H1 (cell line): ENCODE measurements around the gene NUP210. TPM values are rescaled to one million over a fixed set of nuclear protein-coding genes. Genes with fewer than 3 reads are reported as not detected.

Experiments
- CTCF ChIA-PET: fragments of 300-600 bp; sonication (Branson Sonifier 250); formaldehyde crosslinking; loops from one replicate; lab custom pipeline; 2021; ENCODE audit not compliant: partially characterized antibody; lab: Charles Lee
- POLR2A ChIA-PET: fragments of 300-600 bp; sonication (Branson Sonifier 250); formaldehyde crosslinking; loops from one replicate; lab custom pipeline; 2021; ENCODE audit warnings: inconsistent platforms; ENCODE audit not compliant: partially characterized antibody; lab: Charles Lee
- DNase-seq, 2 experiments: peaks; one replicate each; pipeline versions ENCODE4 v3.0.0 to v3.0.0-alpha.2; 2010 to 2022; ENCODE audit warnings: low spot score in 2 of 2, low read depth in 1 of 2, mixed read lengths in 1 of 2
- FAIRE-seq: peaks from 2 replicates; lab custom pipeline; 2011; peaks lifted over from hg19 to GRCh38; lab: Jason Lieb, UNC
- H2AFZ ChIP-seq: 2 replicates; pipeline ENCODE4 v1.8.1; 2012; ENCODE audit warnings: low read length, inconsistent platforms
- H2AK5ac ChIP-seq: 2 replicates; pipeline ENCODE4 v1.6.1; 2013; ENCODE audit warnings: low read depth, low read length
- H2BK120ac ChIP-seq: replicated peaks from 2 replicates; pipeline ENCODE3; 2013; ENCODE audit warnings: low read depth, low read length, inconsistent platforms
- H2BK12ac ChIP-seq: 2 replicates; pipeline ENCODE4 v1.6.1; 2013; ENCODE audit warnings: low read depth, low read length
- H2BK15ac ChIP-seq: 2 replicates; pipeline ENCODE4 v1.6.1; 2013; ENCODE audit warnings: low read length
- H2BK20ac ChIP-seq: 2 replicates; pipeline ENCODE4 v1.6.1; 2013; ENCODE audit warnings: low read length
- H2BK5ac ChIP-seq: 2 replicates; pipeline ENCODE4 v1.6.1; 2013; ENCODE audit warnings: low read depth, low read length
- H3K14ac ChIP-seq: 2 replicates; pipeline ENCODE4 v1.6.1; 2013; ENCODE audit warnings: inconsistent platforms; ENCODE audit not compliant: insufficient read length
- H3K18ac ChIP-seq: 2 replicates; pipeline ENCODE4 v1.6.1; 2013; ENCODE audit warnings: low read length; ENCODE audit errors: extremely low read depth
- H3K23ac ChIP-seq: 2 replicates; pipeline ENCODE4 v1.6.1; 2013; ENCODE audit warnings: inconsistent platforms; ENCODE audit not compliant: insufficient read length
- H3K23me2 ChIP-seq: 2 replicates; pipeline ENCODE4 v1.6.1; 2013; ENCODE audit warnings: low read depth, low read length
- H3K27ac ChIP-seq: 2 replicates; pipeline ENCODE4 v1.6.1; 2011; ENCODE audit warnings: low read depth, low read length, inconsistent platforms
- H3K27me3 ChIP-seq, 4 experiments: replicated peaks in 1 of 4; 1 replicate in 1 of 4; 2 replicates in 3 of 4; pipeline versions ENCODE4 v1.6.1 to v1.8.1; 2011 to 2013; ENCODE audit warnings: low read length in 3 of 4, mild to moderate bottlenecking in 3 of 4, inconsistent platforms in 2 of 4, mixed read lengths in 2 of 4, moderate library complexity in 1 of 4; ENCODE audit not compliant: control insufficient read depth in 3 of 4, insufficient read depth in 3 of 4; ENCODE audit errors: extremely low read depth in 1 of 4
- H3K36me3 ChIP-seq, 4 experiments: 2 replicates each; pipeline versions ENCODE4 v1.6.1 to v1.8.1; 2011 to 2013; ENCODE audit warnings: mild to moderate bottlenecking in 4 of 4, low read length in 3 of 4, moderate library complexity in 2 of 4, control low read depth in 1 of 4, inconsistent platforms in 1 of 4; ENCODE audit not compliant: insufficient read depth in 4 of 4, control insufficient read depth in 2 of 4
- H3K4ac ChIP-seq: replicated peaks from 2 replicates; pipeline ENCODE3; 2013; ENCODE audit warnings: low read length, low read depth, mixed read lengths, inconsistent platforms; ENCODE audit not compliant: insufficient read length
- H3K4me1 ChIP-seq, 4 experiments: replicated peaks in 1 of 4; 1 replicate in 1 of 4; 2 replicates in 3 of 4; pipeline versions ENCODE4 v1.6.1 to v1.8.1; 2011 to 2013; ENCODE audit warnings: low read length in 3 of 4, inconsistent platforms in 2 of 4, mixed read lengths in 1 of 4; ENCODE audit not compliant: insufficient read depth in 4 of 4, control insufficient read depth in 3 of 4
- H3K4me2 ChIP-seq, 2 experiments: 2 replicates each; pipeline versions ENCODE4 v1.6.1 to v1.8.1; 2011 to 2013; ENCODE audit warnings: low read depth in 2 of 2, low read length in 2 of 2, control low read depth in 1 of 2, inconsistent platforms in 1 of 2, mild to moderate bottlenecking in 1 of 2; ENCODE audit not compliant: insufficient read depth in 1 of 2
- H3K4me3 ChIP-seq, 4 experiments: fragments of 200-600, 300-600 bp in 1 of 4; sonication (generic), shearing (Covaris generic), sonication (Bioruptor Twin) in 1 of 4; 2 replicates each; pipeline versions ENCODE4 v1.5.1 to v1.8.1; 2011 to 2016; ENCODE audit warnings: low read length in 4 of 4, low read depth in 3 of 4, control low read depth in 2 of 4, inconsistent platforms in 2 of 4, mild to moderate bottlenecking in 2 of 4, mixed read lengths in 1 of 4, moderate library complexity in 1 of 4; ENCODE audit not compliant: insufficient read depth in 2 of 4; ENCODE audit errors: extremely low read depth in 1 of 4
- H3K56ac ChIP-seq: replicated peaks from 2 replicates; pipeline ENCODE3; 2013; ENCODE audit warnings: low read depth, mild to moderate bottlenecking, mixed read lengths, low read length, inconsistent platforms; ENCODE audit not compliant: insufficient read length
- H3K79me1 ChIP-seq: 2 replicates; pipeline ENCODE4 v1.6.1; 2013; ENCODE audit warnings: low read depth, low read length, control low read depth
- H3K79me2 ChIP-seq, 2 experiments: 2 replicates each; pipeline versions ENCODE4 v1.6.1 to v1.8.1; 2012 to 2013; ENCODE audit warnings: low read length in 2 of 2, mild to moderate bottlenecking in 2 of 2, inconsistent platforms in 1 of 2; ENCODE audit not compliant: insufficient read depth in 2 of 2, control insufficient read depth in 1 of 2
- H3K9ac ChIP-seq, 4 experiments: replicated peaks in 1 of 4; 1 replicate in 1 of 4; 2 replicates in 3 of 4; pipeline versions ENCODE4 v1.6.1 to v1.8.1; 2011 to 2013; ENCODE audit warnings: low read depth in 3 of 4, low read length in 3 of 4, control low read depth in 2 of 4, mild to moderate bottlenecking in 2 of 4, moderate library complexity in 2 of 4, inconsistent platforms in 1 of 4; ENCODE audit errors: extremely low read depth in 1 of 4
- H3K9me3 ChIP-seq, 2 experiments: 2 replicates each; pipeline versions ENCODE4 v1.6.1 to v1.8.1; 2012 to 2013; ENCODE audit warnings: mild to moderate bottlenecking in 2 of 2, moderate library complexity in 2 of 2, control low read depth in 1 of 2, inconsistent platforms in 1 of 2, low read depth in 1 of 2, low read length in 1 of 2, mixed read lengths in 1 of 2; ENCODE audit not compliant: insufficient read depth in 2 of 2
- H4K20me1 ChIP-seq, 2 experiments: replicated peaks in 1 of 2; 2 replicates each; pipeline versions ENCODE3 to v1.8.1; 2011 to 2013; ENCODE audit warnings: inconsistent platforms in 2 of 2, low read length in 2 of 2, mild to moderate bottlenecking in 1 of 2; ENCODE audit not compliant: insufficient read depth in 2 of 2, control insufficient read depth in 1 of 2
- H4K5ac ChIP-seq: 2 replicates; pipeline ENCODE4 v1.6.1; 2013; ENCODE audit warnings: low read length, low read depth, mixed read lengths, inconsistent platforms; ENCODE audit not compliant: insufficient read length
- H4K8ac ChIP-seq: 2 replicates; pipeline ENCODE4 v1.8.0; 2013; ENCODE audit warnings: mild to moderate bottlenecking, moderate library complexity, low read length, inconsistent platforms; ENCODE audit not compliant: insufficient read depth; ENCODE audit errors: extremely low read depth
- H4K91ac ChIP-seq: replicated peaks from 2 replicates; pipeline ENCODE3; 2013; ENCODE audit warnings: low read length, mixed read lengths, inconsistent platforms; ENCODE audit not compliant: insufficient read length
- BRCA1 ChIP-seq: IDR thresholded peaks from 2 replicates; pipeline ENCODE4 v1.6.1; 2012; ENCODE audit warnings: low read depth, low read length, improper control_type of control experiment
- CREB1 ChIP-seq: IDR thresholded peaks from 2 replicates; pipeline ENCODE4 v1.6.1; 2012; ENCODE audit warnings: inconsistent platforms
- CTBP2 ChIP-seq: IDR thresholded peaks from 2 replicates; pipeline ENCODE4 v1.7.0; 2011; ENCODE audit warnings: borderline replicate concordance, mild to moderate bottlenecking, moderate library complexity, mixed read lengths, low read length; ENCODE audit not compliant: insufficient read depth, insufficient read length
- JUN ChIP-seq: IDR thresholded peaks from 2 replicates; pipeline ENCODE4 v1.6.1; 2011; ENCODE audit warnings: low read depth, mild to moderate bottlenecking, improper control_type of control experiment, low read length
- RFX5 ChIP-seq: IDR thresholded peaks from 2 replicates; pipeline ENCODE4 v1.6.1; 2011; ENCODE audit warnings: low read depth, low read length, improper control_type of control experiment, borderline replicate concordance
- SIN3A ChIP-seq, 2 experiments: IDR thresholded peaks in 1 of 2; conservative IDR thresholded peaks in 1 of 2; 2 replicates each; pipeline ENCODE4 v1.6.1; 2011 to 2012; ENCODE audit warnings: low read length in 2 of 2, improper control_type of control experiment in 1 of 2, low read depth in 1 of 2, mild to moderate bottlenecking in 1 of 2
- SP1 ChIP-seq: IDR thresholded peaks from 2 replicates; pipeline ENCODE4 v1.6.1; 2011; ENCODE audit warnings: low read depth, low read length
- SP4 ChIP-seq: IDR thresholded peaks from 2 replicates; pipeline ENCODE4 v1.6.1; 2012; ENCODE audit warnings: low read length, inconsistent platforms
- SRF ChIP-seq: IDR thresholded peaks from 2 replicates; pipeline ENCODE4 v1.6.1; 2011; ENCODE audit warnings: mild to moderate bottlenecking, low read depth, low read length, moderate library complexity
- TAF1 ChIP-seq: IDR thresholded peaks from 2 replicates; pipeline ENCODE4 v1.6.1; 2011; ENCODE audit warnings: mild to moderate bottlenecking, low read depth, low read length
- WGBS, 2 experiments: shearing (Covaris generic) in 1 of 2; methylation state at CpG; one replicate each; pipeline versions ENCODE4 v1.1.6 to v1.1.7; 2013 to 2015; ENCODE audit warnings: low lambda C conversion rate in 2 of 2, mixed read lengths in 2 of 2, inconsistent platforms in 1 of 2, low coverage in 1 of 2, missing lambda C conversion rate in 1 of 2; ENCODE audit not compliant: insufficient replicate concordance in 2 of 2, insufficient coverage in 1 of 2, insufficient read length in 1 of 2; ENCODE audit errors: extremely low coverage in 1 of 2, missing lambda C conversion rate in 1 of 2; 5-methylcytosine and 5-hydroxymethylcytosine counted together
- polyA plus RNA-seq, 7 experiments: library from polyadenylated mRNA; depleted of rRNA in 3 of 7; stranded (reverse) in 5 of 7; unstranded in 2 of 7; fragments of >200 nt in 5 of 7; fragments of 200-250 nt in 2 of 7; gene quantifications; 1 replicate in 5 of 7; 2 replicates in 1 of 7; 4 replicates in 1 of 7; pipeline versions ENCODE4 v1.2.1 to v1.2.3, GENCODE V29; 2011 to 2013; ENCODE audit warnings: missing spikeins in 2 of 7, mixed read lengths in 2 of 7
- total RNA-seq: library from RNA; stranded (reverse); fragmentation: NEBNext Ultra II Directional; extraction: Animal tissue kit (Norgen Biotek cat#: 25700); gene quantifications from 2 replicates; pipeline ENCODE4 v1.2.1, GENCODE V29; 2021
- TF ChIP-seq, protein P1 (sequence below): IDR thresholded peaks from 2 replicates; pipeline ENCODE4 v1.6.1; 2011; ENCODE audit warnings: low read length, improper control_type of control experiment

Gene NUP210
- total and polyA plus RNA-seq, 2 of the 8 experiments (the other 6 are each of a cell fraction or from before 2014, with no cell fraction given): 51.0 to 53.7 TPM

DNA sequence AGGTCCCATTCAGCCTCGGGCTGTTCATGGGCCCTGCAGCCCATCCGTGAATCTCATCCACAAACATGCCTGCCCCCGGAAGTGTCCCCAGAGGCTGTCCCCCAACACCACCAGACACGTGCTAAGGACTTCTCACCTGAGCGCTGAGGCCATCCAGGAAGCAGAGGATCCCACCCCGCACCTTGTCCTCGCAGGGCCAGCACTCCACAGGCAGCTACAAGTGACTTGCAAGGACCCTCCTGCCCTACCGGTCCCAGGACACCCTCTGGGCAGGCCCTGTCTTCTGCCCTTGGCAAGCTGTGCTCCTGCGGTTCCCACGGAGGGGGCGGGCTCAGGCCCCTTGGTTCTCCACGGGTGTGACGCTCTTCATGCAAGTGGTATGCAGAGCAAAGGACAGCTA, 146.0 kb downstream of the NUP210 start:
- POLR2A ChIA-PET: no interaction called here
- Histone ChIP-seq H3K14ac (no peak overlapping the region), H3K56ac (no peak overlapping the region), H3K27ac (no peak overlapping the region), H4K8ac (no peak overlapping the region; the same call in 1 of the 2 replicates), H3K4me2 (no peak overlapping the region), H3K4ac (no peak overlapping the region), H3K36me3 (no peaks in the 10 kb centered on the region), H2BK20ac (no peak overlapping the region), H3K79me1 (no peaks in the 10 kb centered on the region), H3K23ac (no peak overlapping the region), H2AK5ac (no peak overlapping the region), H4K5ac (no peak overlapping the region), H3K9me3 (no peaks in the 10 kb centered on the region), H3K23me2 (no peaks in the 10 kb centered on the region), H3K4me3 (no peak overlapping the region), H2AFZ (no peak overlapping the region), H3K27me3 (no peaks in the 10 kb centered on the region), H3K4me1 (peaks cover 0 to 2% (median under 1%) of the 10 kb centered on the region in 4 experiments; a peak in 1 of 7 replicates), H2BK5ac (no peak overlapping the region), H4K20me1 (no peaks in the 10 kb centered on the region), H2BK15ac (no peak overlapping the region), H3K79me2 (no peaks in the 10 kb centered on the region), H2BK120ac (no peak overlapping the region), H3K18ac (no peak overlapping the region), H2BK12ac (no peak overlapping the region), H4K91ac (no peak overlapping the region), H3K9ac (no peak overlapping the region)
- FAIRE-seq (no peak), DNase-seq (no peak)
- WGBS, 2 experiments: 86% methylated on average over 11 of the region's 13 CpGs; no CpG with 5 or more reads in 1 of the 2 experiments
- CTCF ChIA-PET: interaction anchor here (0.7 to 1.8 kb wide), 4 partner anchors 9 to 44 kb away, joined by 3 to 6 read pairs (median 4); no protein-coding TSS in a partner anchor
- TF ChIP-seq JUN (no peak), SP4 (no peak), BRCA1 (no peak), SIN3A (conservative IDR thresholded peaks at IDR 0.05 in 1 of 2, IDR thresholded peaks at IDR 0.05 in 1 of 2; ENCODE audit: low read depth in 1 of 2, low read length in 2 of 2) (no peak), CTBP2 (no peak), RFX5 (no peak), SRF (no peak), TAF1 (no peak), SP1 (no peak), CREB1 (no peak)
- TF ChIP-seq, protein P1, sequence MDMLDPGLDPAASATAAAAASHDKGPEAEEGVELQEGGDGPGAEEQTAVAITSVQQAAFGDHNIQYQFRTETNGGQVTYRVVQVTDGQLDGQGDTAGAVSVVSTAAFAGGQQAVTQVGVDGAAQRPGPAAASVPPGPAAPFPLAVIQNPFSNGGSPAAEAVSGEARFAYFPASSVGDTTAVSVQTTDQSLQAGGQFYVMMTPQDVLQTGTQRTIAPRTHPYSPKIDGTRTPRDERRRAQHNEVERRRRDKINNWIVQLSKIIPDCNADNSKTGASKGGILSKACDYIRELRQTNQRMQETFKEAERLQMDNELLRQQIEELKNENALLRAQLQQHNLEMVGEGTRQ: no peak
